HG02610 (cell line): ENCODE results near the gene RETREG3.

Experiments
- ATAC-seq: cut with Tn5 transposase; IDR thresholded peaks from one replicate; pipeline ENCODE4 v1.9.1; 2021; ENCODE audit warnings: mild to moderate bottlenecking, moderate library complexity; ENCODE audit not compliant: unreplicated experiment

The RETREG3 gene

GRCh38 chr17:42613699-42614295 is 4.6 kb upstream of the RETREG3 start:
- ATAC-seq = no peak

GRCh38 chr17:42612013-42612412 is 2.8 kb upstream of the RETREG3 start:
- ATAC-seq = no peak

DNA sequence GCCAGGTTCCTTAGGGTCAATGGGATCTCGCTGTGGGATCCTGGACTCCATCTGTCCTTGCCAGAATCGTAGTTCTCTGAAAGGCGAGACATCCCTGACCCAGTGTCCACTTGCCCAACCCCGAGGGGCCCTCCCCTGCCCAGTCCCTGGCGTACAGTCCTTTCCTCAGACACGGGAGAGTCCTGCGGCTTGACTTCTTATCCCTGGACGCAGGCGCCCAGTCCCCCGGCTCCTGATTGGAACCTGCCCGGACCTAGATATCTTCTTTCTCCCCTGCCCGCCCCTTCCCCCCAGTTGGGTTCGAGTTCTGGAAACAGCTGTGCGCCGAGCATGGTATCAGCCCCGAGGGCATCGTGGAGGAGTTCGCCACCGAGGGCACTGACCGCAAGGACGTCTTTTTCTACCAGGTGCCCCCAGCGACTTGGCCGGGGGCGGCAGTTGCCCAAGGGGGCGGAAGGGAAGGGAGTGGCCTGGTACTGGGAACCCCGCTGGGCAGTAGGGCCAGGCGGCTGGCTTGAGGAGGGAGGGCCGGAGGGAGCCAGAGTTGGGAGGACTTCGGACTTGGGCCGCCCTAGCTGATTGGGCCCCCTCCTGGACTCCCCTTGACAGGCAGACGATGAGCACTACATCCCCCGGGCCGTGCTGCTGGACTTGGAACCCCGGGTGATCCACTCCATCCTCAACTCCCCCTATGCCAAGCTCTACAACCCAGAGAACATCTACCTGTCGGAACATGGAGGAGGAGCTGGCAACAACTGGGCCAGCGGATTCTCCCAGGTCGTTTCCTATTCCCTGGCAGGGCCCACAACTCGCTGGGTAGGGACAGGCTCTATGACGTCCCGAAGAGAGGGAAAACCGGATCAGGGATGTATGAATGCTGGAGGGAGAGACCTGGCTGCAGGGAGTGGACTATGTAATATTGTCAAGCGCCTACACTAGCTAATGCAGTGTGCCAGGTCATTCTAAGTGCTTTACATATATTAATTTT is 934 bp upstream of the RETREG3 start:
- peak; percentile 7 for ATAC-seq

GRCh38 chr17:42608305-42609181 is 631 bp downstream of the RETREG3 start:
- ATAC-seq = peak; percentile 21

DNA sequence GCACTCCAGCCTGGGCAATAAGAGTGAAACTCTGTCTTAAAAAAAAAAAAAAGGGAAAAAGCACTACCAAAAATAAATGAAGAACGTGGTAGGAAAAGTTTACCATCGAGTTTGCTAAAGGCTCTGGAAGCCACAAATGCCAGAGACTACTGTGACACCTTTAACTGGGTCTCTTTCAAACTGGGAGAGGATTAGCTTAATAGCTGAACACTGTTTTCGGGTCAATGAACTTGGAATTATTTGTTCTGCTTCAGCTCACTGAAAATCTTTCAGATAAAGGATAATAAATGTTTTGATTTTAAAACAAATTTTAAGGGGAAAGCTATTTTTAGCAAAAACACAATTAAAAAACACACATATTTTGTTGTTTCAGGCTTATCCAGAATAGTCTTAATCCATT is 1.4 kb downstream of the RETREG3 start:
- ATAC-seq = no peak

DNA sequence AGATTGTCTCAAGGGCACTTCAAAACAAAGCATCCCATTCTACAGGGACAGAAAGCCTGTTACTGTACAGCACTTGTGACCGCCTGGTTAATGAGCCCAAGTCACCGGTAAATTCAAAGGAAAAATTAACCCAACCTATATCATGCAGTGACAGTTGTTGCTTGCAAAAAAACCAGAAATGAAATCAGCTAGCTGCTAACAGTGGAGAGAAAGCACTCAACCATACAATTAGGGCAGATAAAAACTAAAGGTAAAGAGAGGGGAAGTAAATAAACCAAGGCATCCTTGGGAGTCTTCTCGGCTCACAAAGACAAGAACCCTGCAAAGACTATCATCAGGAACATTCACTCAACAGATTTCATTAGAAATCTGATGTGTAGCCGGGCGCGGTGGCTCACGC is 5.9 kb downstream of the RETREG3 start:
- ATAC-seq = no peak

GRCh38 chr17:42598905-42599304 is 10.3 kb downstream of the RETREG3 start:
- no peak for ATAC-seq

- ATAC-seq = no peak
Observed at GRCh38 chr17:42596386-42596785, 12.8 kb downstream of the RETREG3 start.

GRCh38 chr17:42591411-42591810 is 17.8 kb downstream of the RETREG3 start:
- no peak for ATAC-seq

DNA sequence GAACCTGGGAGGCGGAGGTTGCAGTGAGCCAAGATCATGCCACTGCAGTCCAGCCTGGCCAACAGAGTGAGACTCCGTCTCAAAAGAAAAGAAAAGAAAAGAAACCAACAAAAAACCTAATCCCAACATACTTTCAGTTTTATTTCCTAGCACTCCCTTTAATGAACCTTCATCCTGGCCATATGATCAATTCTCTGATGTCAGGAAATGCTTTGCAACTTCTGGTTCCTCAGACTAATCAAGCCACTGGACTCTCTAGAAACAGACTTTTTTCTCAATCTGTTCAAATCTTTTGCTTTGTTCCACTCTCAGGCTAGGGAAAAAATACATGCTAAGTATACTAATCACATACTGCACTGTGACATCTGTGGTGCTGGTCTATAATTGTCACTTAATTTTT is 18.3 kb downstream of the RETREG3 start:
- no peak for ATAC-seq

- no peak for ATAC-seq
Observed at GRCh38 chr17:42586514-42587230, 22.5 kb downstream of the RETREG3 start.

- no peak for ATAC-seq
Observed at GRCh38 chr17:42585353-42585752, 23.8 kb downstream of the RETREG3 start.

DNA sequence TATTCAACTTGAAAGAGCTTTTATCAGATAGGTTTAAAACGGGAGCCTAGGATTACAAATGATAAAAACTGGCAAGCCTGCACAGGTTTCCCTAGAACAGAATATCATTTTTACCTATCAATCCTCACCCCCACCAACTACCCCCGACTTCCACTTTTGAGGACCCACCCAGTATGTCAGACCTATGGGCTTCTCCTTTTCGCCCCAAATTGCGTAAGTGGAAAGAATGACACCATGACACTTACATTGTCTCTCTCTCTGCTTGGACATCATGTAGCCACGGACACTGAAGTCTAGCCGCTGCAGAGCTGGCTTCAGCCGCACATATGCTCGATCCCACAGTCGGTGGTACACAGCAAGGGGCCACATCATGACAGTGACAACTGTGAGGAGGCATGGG is 24.3 kb downstream of the RETREG3 start:
- ATAC-seq = no peak

DNA sequence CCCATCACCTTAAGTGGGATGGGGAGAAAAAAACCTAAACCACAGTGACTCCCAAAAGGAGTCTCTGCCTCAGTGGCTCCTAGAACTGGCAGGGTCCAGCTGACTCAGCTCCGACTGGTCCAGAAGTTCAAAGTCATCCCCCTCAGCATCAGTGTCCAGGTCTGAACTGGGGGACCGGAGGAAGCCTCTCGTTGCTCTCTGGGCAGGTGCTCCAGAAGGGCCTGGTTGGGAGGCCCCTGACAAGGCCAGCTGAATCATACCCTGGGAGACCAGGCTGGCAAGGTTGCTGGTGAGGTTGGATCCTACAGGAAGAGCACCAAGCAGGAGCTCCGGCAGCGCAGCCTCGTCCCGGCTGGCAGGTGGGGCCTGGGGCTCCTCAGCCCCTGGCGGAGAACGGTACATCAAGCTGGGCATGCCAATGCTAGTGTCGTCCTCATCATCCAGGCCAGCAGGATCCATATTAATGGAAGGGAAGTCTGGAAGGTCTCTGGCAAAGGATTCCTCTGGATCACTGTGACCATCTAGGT is 27.4 kb downstream of the RETREG3 start:
- ATAC-seq = no peak

DNA sequence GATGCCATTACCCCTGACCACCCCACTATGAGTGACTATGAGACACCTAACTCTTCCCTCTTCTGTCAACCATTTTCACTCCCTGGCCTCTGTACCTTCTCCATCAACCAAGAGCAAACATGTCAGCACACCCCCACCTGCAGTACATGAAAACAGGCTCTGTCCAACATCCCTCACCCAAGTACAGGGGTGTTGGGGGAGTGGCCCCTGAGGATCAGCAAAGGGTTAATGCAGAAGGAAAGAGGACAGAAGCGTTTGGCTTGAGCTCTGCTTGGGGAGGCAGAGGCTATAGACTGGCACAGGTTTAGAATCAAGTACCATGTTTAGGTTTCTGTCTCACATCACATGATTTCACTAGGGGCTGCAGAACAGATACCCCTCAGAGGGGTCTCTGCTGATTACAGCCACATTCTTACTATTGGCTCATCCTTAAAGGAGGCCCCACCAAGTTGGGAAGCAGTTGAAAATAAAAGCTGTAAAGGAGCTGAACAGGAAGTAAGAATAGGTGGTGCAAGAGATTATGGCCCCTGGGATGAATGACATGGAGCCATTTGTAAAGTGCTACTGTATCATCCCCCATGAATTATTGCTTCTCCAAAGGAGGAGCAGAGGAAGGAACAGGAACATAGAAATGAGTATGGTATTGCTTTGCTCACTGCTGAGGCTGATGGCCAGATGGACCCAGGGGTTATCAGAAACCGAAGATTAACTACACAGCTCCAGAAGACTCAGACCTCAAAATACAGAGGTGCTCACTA is 29.2 kb downstream of the RETREG3 start:
- no peak for ATAC-seq

DNA sequence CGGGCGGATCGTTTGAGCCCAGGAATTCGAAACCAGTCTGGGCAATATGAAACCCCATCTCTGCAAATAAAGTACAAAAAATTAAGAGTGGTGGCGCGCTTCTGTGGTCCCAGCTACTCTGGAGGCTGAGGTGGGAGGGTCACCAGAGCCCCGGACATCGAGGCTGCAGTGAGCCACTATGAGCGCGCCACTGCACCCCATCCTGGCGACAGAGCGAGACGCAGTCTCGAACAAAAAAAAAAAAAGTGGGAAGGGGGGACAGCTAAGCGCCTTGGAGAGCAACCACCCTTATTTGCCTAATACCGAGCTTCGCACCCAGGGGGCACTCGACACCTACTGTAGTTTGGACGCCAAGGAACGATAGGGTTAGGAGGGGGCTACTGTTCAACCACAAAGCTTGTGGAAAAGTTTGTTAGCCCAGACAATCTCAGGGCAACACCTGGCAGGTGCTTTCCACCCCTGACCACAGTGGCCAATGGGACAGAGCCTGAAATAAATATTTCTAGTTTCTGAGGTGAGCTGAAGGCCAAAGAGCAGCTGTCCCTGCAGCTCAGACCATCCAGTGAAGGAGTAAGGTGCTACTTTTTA is 30.8 kb downstream of the RETREG3 start:
- ATAC-seq = peak; percentile 47

DNA sequence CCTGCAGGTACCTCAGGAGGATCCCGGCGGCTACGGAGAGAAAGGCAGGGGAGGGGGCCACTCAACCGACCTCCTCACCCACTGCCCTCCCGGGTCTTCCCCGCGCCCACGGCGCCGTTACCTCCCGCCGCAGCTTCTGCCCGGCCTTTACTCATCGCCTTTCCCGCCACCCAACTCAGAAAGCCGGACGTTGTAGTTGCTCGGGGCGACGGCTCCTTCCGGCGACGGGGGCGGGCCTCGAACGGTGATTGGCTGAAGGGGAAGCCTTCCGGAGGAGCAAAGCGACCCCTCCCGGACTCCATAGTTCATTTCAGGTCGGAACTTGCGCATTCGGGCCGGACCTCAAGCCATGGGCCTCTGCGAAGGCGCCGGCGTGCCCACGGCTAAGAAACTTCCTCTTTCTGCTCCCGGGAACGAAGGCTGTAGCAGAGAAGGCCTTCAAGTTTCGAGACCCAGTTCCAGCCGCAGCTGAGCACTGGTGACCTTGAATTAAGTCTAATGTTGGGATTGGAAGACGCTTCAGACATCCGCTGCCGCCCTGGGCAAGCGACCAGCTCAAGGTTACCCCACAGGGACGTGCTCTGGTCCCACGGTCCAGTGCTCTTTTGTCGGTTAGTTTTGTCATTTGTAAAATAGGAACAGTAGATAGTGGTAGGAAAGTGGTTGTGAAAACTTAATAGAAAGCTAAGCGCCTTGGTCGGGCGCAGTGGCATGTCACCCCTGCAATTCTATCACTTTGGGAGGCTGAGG is 31.5 kb downstream of the RETREG3 start, which contains the start of gene PSMC3IP:
Gene PSMC3IP, minus strand, starts transcription at position 198 of the 750 bp plus-strand sequence. Its CDS starts 43 bp downstream, at position 155.
- peak; percentile 77 for ATAC-seq

DNA sequence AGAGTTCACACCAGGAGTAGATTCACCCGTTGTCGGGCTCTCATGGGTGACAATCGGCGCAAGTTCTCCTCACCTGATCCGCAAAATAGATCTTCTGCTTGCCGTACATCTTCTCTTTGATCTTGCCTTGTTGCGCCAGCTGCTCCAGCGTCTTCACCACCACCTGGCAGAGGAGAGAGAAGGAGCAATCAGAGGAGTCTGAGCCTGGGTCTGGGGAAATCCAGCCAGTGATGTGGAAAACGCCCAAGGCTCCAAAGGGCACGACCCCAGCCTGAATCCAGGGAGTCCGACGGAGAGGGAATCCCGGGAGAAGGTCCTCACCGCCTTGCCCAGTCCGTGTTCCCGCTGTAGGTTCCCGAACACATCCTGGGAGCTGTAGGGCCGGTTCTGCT is 32.0 kb downstream of the RETREG3 start:
- no peak for ATAC-seq
